ENCODE measurements around the gene VAC14.

GRCh38 chr16:70677499-70678120, 123.3 kb downstream of the VAC14 start:
- no peak for TF ChIP-seq CTCF (conservative IDR thresholded peaks at IDR 0.05; ENCODE audit: low read length)
- TF ChIP-seq EZH2phosphoT487 (IDR thresholded peaks at IDR 0.05; ENCODE audit: borderline replicate concordance): no peak
